ENCODE results near the gene MAP3K21.

GRCh38 chr1:233360525-233361102 is 33.1 kb downstream of the MAP3K21 start:
- TF ChIP-seq ZNF445 (CRISPR knock-in tag; IDR thresholded peaks at IDR 0.05; ENCODE audit: low read depth): no peak
- no peak for TF ChIP-seq FOS (IDR thresholded peaks at IDR 0.05; ENCODE audit: extremely low read depth, insufficient read length)
- no peak for TF ChIP-seq MXD1 (CRISPR knock-in tag; IDR thresholded peaks at IDR 0.05; ENCODE audit: borderline replicate concordance, poor library complexity, severe bottlenecking)
- no peak for TF ChIP-seq EP300 (IDR thresholded peaks at IDR 0.05; ENCODE audit: low read length)
- TF ChIP-seq HNRNPUL1 (IDR thresholded peaks at IDR 0.05; ENCODE audit: low read length): no peak
- no peak for TF ChIP-seq ZNF140 (CRISPR knock-in tag; IDR thresholded peaks at IDR 0.05)
- no peak for TF ChIP-seq ZNF121 (CRISPR knock-in tag; conservative IDR thresholded peaks at IDR 0.05)
